DOHH2 (cell line): ENCODE measurements around the gene MED13L.
A peak's percentile ranks its signal among the peaks of the same experiment; 100 is the strongest.

Experiments
- H3F3A ChIP-seq: fragments of 200-600 bp; sonication (generic), shearing (Covaris generic); 2 replicates; pipeline ENCODE4 v1.6.0; 2016; ENCODE audit warnings: antibody characterized with exemption, mild to moderate bottlenecking; ENCODE audit not compliant: control insufficient read depth, insufficient read depth
- H3K27ac ChIP-seq: fragments of 200-600 bp; sonication (generic); 2 replicates; pipeline ENCODE4 v1.5.1; 2014; ENCODE audit warnings: low read depth, mild to moderate bottlenecking, low read length, moderate library complexity
- H3K27me3 ChIP-seq: fragments of 200-600 bp; sonication (generic); 2 replicates; pipeline ENCODE4 v1.6.1; 2014; ENCODE audit warnings: mild to moderate bottlenecking, low read length, mixed read lengths; ENCODE audit not compliant: control insufficient read depth
- H3K36me3 ChIP-seq: fragments of 200-600 bp; sonication (generic); 2 replicates; pipeline ENCODE4 v1.6.1; 2014; ENCODE audit warnings: mild to moderate bottlenecking, low read length, moderate library complexity, mixed read lengths; ENCODE audit not compliant: control insufficient read depth
- H3K4me1 ChIP-seq: fragments of 200-600 bp; sonication (generic); 2 replicates; pipeline ENCODE4 v1.6.1; 2014; ENCODE audit warnings: mild to moderate bottlenecking, low read length, mixed read lengths; ENCODE audit not compliant: control insufficient read depth
- H3K4me2 ChIP-seq: fragments of 200-600 bp; sonication (generic); 2 replicates; pipeline ENCODE4 v1.6.0; 2014; ENCODE audit warnings: mild to moderate bottlenecking, low read length, moderate library complexity
- H3K4me3 ChIP-seq: fragments of 200-600 bp; sonication (generic); 2 replicates; pipeline ENCODE4 v1.5.1; 2014; ENCODE audit warnings: mild to moderate bottlenecking, low read length, mixed read lengths
- H3K79me2 ChIP-seq: fragments of 200-600 bp; sonication (generic); 2 replicates; pipeline ENCODE4 v1.6.1; 2014; ENCODE audit warnings: mild to moderate bottlenecking, low read length, mixed read lengths; ENCODE audit not compliant: control insufficient read depth
- H3K9me2 ChIP-seq: fragments of 200-600 bp; sonication (generic); replicated peaks from 2 replicates; pipeline ENCODE4 v1.6.1; 2014; ENCODE audit warnings: mild to moderate bottlenecking, low read length, mixed read lengths; ENCODE audit not compliant: control insufficient read depth
- H3K9me3 ChIP-seq: fragments of 200-600 bp; sonication (generic); 2 replicates; pipeline ENCODE4 v1.6.1; 2014; ENCODE audit warnings: antibody characterized with exemption, low read length, mixed read lengths; ENCODE audit not compliant: control insufficient read depth, insufficient read depth
- H4K20me1 ChIP-seq: fragments of 200-600 bp; sonication (generic); 2 replicates; pipeline ENCODE4 v1.6.0; 2014; ENCODE audit warnings: low read depth, mild to moderate bottlenecking, antibody characterized with exemption, low read length, moderate library complexity; ENCODE audit not compliant: control insufficient read depth, insufficient read depth
- EZH2phosphoT487 ChIP-seq: fragments of 200-600 bp; sonication (generic); IDR thresholded peaks from 2 replicates; pipeline ENCODE4 v1.6.1; 2017; ENCODE audit warnings: borderline replicate concordance, mild to moderate bottlenecking, antibody characterized with exemption, low read length, moderate library complexity, mixed read lengths
- TF ChIP-seq, protein P1 (sequence below): fragments of 200-600 bp; sonication (generic); IDR thresholded peaks from one replicate; pipeline ENCODE4 v1.5.1; 2014; ENCODE audit warnings: antibody characterized with exemption, mild to moderate bottlenecking, low read depth, low read length; ENCODE audit not compliant: poor library complexity, severe bottlenecking

Gene MED13L

DNA sequence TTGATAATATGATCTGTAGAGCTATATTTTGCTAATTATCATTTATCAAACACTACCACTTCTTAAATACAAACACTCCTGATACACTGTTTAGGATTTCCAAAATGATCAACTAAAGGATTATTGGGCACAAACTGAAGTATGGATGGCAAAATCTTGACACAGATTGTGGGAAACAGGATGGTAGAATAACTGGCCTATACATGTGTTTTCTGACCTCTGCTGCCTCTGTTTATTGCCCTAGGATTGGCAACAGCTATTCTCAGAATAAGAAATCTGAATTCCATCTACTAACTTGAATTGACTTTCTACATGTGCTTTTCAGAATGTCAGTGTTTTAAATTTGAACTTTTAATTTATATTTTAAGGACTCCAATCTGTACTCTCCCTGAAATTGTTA, 209.1 kb downstream of the MED13L start:
- Histone ChIP-seq H3K36me3 (no peaks in the 10 kb centered on the region), H3K27ac (no peak overlapping the region), H4K20me1 (no peaks in the 10 kb centered on the region), H3K27me3 (no peaks in the 10 kb centered on the region), H3K9me3 (no peaks in the 10 kb centered on the region), H3K4me1 (peaks cover 10% of the 10 kb centered on the region), H3F3A (0 out of 2 replicates have a peak, but pooled peaks cover 2% of the 10 kb centered on the region), H3K79me2 (no peaks in the 10 kb centered on the region; the same call in 1 of the 2 replicates), H3K9me2 (no peaks in the 10 kb centered on the region), H3K4me2 (no peak overlapping the region), H3K4me3 (no peak overlapping the region)
- no peak for TF ChIP-seq EZH2phosphoT487
- TF ChIP-seq, protein P1, sequence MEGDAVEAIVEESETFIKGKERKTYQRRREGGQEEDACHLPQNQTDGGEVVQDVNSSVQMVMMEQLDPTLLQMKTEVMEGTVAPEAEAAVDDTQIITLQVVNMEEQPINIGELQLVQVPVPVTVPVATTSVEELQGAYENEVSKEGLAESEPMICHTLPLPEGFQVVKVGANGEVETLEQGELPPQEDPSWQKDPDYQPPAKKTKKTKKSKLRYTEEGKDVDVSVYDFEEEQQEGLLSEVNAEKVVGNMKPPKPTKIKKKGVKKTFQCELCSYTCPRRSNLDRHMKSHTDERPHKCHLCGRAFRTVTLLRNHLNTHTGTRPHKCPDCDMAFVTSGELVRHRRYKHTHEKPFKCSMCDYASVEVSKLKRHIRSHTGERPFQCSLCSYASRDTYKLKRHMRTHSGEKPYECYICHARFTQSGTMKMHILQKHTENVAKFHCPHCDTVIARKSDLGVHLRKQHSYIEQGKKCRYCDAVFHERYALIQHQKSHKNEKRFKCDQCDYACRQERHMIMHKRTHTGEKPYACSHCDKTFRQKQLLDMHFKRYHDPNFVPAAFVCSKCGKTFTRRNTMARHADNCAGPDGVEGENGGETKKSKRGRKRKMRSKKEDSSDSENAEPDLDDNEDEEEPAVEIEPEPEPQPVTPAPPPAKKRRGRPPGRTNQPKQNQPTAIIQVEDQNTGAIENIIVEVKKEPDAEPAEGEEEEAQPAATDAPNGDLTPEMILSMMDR = no peak

DNA sequence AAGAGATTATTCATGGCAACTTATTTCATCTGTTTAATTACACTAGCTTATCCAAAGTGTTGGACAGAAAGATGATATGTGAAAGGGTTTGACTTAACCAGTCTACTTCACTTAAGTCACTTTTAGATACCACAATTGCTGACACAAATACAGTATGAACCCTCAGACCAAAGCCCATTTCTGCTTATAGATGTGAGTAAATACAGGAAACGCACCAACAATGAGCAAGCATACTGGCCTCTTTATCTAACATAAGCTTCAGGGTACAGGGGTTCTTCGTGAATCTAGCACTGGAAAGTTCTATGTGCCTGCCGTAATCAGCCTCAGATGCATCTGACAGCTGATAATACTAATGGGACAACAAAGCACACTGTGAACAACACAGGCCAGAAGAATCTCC, 209.6 kb downstream of the MED13L start:
- TF ChIP-seq EZH2phosphoT487 = no peak
- TF ChIP-seq, protein P1 = no peak
- no peak overlapping the region for H3K4me2 ChIP-seq
- no peak overlapping the region for H3K4me3 ChIP-seq
- H3K9me3 ChIP-seq = no peaks in the 10 kb centered on the region
- no peak overlapping the region for H3K27ac ChIP-seq
- 0 out of 2 replicates have a peak, but pooled peaks cover 2% of the 10 kb centered on the region for H3F3A ChIP-seq
- H3K4me1 ChIP-seq = peaks cover 10% of the 10 kb centered on the region
- H3K27me3 ChIP-seq = no peaks in the 10 kb centered on the region
- no peaks in the 10 kb centered on the region; the same call in 1 of the 2 replicates for H3K79me2 ChIP-seq
- no peaks in the 10 kb centered on the region for H4K20me1 ChIP-seq
- no peaks in the 10 kb centered on the region for H3K9me2 ChIP-seq
- H3K36me3 ChIP-seq = no peaks in the 10 kb centered on the region

DNA sequence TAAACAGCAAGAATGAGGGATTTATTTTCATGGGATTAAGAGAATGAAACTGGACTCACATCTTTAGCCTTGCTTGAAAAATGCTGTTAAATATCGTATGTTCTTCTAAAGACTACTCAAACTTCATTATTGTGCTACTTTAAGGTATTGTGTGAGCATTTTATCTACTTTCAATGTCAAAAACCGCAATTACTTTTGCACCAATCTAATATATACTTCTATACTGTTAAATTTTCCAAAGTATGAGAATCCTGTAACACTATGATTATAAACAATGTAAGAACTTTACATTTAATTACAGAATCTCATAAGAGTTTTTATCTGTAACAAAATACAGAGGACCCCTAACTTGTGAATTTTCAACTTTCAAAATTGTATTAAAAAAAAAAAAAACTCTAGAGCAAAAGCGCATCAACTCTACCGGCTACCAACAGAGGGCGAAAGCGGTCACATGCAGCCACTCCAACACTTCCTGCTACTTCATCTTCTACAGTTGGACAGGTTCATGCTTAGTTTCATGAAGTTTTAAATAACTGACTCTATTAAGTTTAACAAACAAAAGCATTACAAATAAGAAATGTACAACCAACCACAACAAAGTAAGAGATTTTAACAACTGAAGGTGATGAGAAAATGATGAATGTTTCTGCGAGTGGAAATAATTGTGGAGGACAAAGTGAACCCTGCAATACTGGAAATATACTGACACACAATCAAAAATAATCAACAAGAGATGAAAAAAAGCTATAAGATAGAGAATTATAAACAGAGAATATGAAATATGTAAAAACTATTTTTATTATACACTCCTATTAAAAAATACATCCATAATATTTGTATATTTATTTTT, 210.9 kb downstream of the MED13L start:
- Histone ChIP-seq H3K27ac (no peak overlapping the region), H3F3A (0 out of 2 replicates have a peak, but pooled peaks cover 2% of the 10 kb centered on the region), H3K79me2 (no peaks in the 10 kb centered on the region; the same call in 1 of the 2 replicates), H3K36me3 (no peaks in the 10 kb centered on the region), H3K9me2 (no peaks in the 10 kb centered on the region), H3K4me3 (no peak overlapping the region), H4K20me1 (no peaks in the 10 kb centered on the region), H3K27me3 (no peaks in the 10 kb centered on the region), H3K4me2 (no peak overlapping the region), H3K4me1 (peaks cover 10% of the 10 kb centered on the region), H3K9me3 (no peaks in the 10 kb centered on the region)
- TF ChIP-seq EZH2phosphoT487 = no peak
- TF ChIP-seq, protein P1 = peak; percentile 84
